Ishikawa (cell line): ENCODE data around the gene RSPH3.

Source experiments
- CEBPB ChIP-seq: IDR thresholded peaks from 2 replicates; pipeline ENCODE4 v1.6.1; 2012
- EP300 ChIP-seq: IDR thresholded peaks from 2 replicates; pipeline ENCODE4 v1.6.1; 2012; ENCODE audit warnings: borderline replicate concordance
- FOXM1 ChIP-seq: IDR thresholded peaks from 2 replicates; pipeline ENCODE4 v1.6.1; 2012; ENCODE audit warnings: low read depth, borderline replicate concordance
- MAX ChIP-seq: IDR thresholded peaks from 2 replicates; pipeline ENCODE4 v1.6.1; 2012
- NFIC ChIP-seq: IDR thresholded peaks from 2 replicates; pipeline ENCODE4 v1.6.1; 2012
- REST ChIP-seq: IDR thresholded peaks from 2 replicates; pipeline ENCODE4 v1.6.1; 2012; ENCODE audit warnings: low read depth, mild to moderate bottlenecking
- USF1 ChIP-seq: IDR thresholded peaks from 2 replicates; pipeline ENCODE4 v1.6.1; 2012
- ZBTB7A ChIP-seq: IDR thresholded peaks from 2 replicates; pipeline ENCODE4 v1.6.1; 2012; ENCODE audit warnings: low read depth

- TF ChIP-seq REST (no peak), EP300 (no peak), CEBPB (no peak), FOXM1 (no peak), MAX (no peak), ZBTB7A (no peak), NFIC (no peak), USF1 (no peak)
Measured at GRCh38 chr6:158923805-158924498, 76.0 kb downstream of the RSPH3 start.
